Measurements from ENCODE around the gene SYT1.
"Not testable (repeated sequence)": the region's sequence is repeated elsewhere in the genome, so short reads cannot be mapped to it uniquely, and the experiment has no call there.

Gene SYT1

DNA sequence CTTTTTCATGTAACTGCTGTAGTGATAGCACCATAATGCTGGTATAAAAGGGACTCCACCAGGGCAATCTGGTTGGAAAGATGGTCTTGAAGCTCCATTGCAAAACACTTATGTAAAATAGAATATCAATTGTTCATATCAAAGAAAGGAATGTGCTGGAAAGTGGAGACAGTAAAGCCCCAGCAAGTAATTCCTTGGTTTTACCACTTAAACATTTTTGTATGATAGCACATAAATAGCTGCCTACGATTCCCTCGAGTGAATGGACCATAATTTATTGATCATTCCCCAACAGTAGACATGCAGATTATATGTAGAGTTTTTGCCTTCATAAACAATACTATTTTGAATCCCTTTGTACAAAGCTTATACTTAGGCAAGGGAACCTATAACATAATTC is 550.7 kb downstream of the SYT1 start:
- DNase-seq, result no peak

DNA sequence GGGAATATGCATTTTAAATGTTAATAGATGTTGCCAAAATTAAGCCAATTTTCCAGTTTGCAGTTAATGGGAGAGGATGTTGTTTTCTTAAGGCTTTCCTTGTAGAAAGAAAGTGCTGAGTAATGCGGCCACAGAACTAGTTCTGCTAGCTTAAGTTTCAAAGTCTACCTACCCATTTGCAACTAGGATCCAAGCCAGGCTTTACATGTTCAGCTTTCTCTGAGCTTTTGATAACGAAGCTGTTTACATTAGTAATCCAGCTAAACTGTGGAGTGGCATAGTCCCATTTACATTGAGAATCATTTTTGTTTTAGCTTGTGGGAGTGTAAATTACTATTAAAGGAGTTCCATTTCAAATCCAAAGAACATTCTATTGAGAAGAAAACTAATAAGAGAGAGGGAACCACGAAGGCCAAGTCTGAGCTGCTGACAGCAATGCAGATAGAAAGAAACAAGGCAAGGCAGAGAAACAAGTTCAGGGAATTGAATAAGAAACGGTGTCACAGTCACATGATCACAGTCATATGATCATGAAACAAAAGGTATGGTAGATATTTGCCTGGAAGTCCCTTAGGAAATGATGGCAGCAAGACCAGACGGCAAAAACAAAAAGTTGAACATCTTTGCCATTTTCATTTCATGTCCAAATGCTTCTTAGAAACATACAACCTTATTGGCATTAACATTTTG is 551.3 kb downstream of the SYT1 start:
- no peak for DNase-seq

DNA sequence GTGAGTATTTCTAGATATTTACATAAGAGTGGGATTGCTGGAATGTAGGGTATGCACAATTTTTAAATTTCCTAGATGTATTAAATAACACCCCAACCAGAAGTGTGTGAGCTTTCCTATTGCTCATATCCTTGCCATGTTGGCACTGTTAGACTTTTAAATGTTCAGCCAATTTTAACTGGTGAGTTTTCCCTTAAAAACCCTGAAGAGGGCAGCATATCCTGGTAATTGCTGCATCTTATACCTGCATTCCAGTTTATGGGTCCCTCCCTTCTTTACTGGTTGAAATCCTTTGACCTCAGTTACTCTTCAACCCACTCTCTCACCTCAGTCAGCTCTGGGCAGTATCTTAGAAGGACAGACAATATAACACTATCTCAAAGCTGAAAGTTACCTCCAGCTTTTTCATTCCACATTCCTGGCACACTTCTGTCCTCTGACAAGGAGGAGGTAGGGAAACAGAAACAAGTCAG is 555.6 kb downstream of the SYT1 start:
- DNase-seq, result no peak

GRCh38 chr12:79421236-79421740 is 556.7 kb downstream of the SYT1 start:
- no peak for DNase-seq

- DNase-seq, result no peak
Observed at GRCh38 chr12:79422060-79422812, 557.7 kb downstream of the SYT1 start.

GRCh38 chr12:79423560-79423959 is 559.0 kb downstream of the SYT1 start:
- DNase-seq, result no peak

- DNase-seq, result peak in 1 of 5 experiments; percentile 8
Observed at GRCh38 chr12:79424109-79424721, 559.6 kb downstream of the SYT1 start.

DNA sequence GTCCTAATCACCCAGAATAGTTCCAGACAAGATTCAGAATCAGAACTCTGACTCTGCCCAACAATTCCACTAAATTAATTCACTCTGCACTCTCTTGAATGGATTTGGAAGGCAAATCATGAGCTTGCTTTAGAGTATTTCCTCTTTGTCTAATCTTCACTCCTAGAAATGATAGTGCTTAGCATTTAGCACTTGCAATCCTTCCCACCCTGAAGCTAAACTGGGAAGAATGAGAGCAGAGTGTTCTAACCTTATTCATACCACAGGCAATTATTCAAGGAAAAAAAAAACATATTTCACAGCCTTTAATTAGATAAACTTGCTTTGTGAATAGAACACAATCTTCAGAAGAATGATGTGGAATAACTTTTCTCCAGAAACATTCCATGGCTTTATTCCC is 561.5 kb downstream of the SYT1 start:
- DNase-seq, result no peak

- not testable (repeated sequence) for DNase-seq
Observed at GRCh38 chr12:79426744-79427143, 562.2 kb downstream of the SYT1 start.

DNA sequence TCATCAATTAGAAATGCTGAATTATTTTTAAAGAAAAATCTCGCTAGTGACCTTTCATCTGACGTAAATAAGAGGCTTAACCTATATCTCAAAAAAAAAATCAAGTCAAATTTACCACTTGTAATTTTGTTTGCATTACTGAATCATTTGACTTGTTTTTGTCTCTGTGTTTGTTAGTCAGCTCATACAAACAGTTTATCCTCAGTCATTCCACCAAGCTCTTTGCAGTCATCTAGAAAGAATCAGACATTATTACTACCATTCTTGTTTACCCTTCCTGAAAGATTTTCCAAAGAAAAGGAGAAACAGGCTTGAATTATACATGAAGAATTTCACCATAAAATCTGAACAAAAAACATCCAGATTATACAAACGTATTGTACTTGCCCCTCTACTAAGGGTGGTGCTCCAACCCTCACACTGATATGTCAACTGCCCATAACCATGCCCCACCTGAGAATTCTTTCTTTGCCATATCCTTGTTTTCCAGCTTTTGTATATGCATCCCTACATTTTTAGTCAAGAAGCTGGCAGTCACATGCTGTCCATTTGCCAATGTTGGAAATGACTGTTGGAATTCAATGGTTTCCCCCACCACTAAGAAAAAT is 569.0 kb downstream of the SYT1 start:
- no peak for DNase-seq

DNA sequence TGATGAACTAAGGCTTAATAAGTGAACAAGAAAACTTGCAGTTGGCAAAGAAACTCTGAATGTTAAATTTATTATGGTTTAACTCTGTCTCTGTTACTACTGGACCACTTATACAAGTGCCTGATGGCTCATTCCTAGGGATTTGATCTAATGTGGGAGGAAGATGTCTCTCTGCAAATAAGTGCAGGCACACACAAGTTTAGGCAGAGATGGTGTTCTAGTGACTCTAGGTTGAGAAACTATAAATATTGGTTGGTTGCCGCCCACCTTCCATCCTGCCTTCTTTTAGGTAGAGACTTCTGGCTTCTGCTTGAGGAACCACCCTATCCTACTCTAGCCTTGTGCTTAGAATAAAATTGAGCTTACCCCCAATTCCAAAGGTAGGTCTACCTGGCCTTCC is 570.0 kb downstream of the SYT1 start:
- DNase-seq, result no peak

DNA sequence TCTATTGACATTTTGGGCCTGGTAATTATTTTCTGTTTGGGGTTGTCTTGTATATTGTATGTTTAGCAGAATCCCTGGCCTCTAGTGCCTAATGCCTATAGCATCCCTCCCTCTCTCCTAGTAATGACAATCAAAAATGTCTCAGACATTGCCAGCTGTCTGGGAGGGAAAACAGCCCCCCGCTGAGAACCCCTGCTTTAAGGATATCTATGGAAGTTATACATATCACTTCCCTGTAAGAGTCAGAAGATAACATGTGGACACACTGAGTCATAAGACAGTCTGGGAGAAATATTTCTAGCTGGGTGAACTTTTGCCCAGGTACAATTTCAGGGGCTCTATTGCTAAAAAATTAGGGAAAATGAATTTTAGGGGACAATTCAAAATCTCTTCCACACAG is 571.2 kb downstream of the SYT1 start:
- DNase-seq, result no peak

GRCh38 chr12:79438480-79439174 is 574.1 kb downstream of the SYT1 start:
- DNase-seq, result no peak

DNA sequence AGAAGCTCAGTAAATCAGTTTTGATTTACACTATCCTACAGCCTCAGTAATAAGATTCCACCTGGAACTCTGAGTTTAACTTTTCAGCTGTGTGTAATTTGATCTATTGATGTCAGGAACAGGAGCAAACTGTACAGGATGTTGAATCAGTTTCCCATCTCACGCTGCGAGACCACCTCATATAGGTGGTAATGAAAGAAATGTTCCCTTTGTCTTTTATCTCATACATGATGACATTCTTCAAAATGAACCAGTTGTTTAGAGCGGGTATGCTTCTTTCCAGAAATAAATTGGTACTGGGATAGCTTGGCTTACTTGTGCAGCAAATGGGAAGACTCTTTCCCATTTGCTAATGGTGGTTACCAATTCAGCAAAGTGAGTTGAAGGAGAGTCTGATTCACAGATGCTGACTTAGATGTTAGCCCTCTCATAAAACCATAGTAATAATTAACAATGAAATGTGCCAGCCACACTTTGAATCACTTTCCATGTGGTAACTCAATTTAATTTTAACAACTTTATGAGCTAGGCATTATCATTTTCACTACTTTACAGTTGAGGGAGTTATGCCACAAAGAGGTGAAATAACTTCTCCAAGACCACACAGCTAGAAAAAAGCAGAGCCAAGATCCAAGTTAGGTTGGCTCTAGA is 574.7 kb downstream of the SYT1 start:
- DNase-seq, result no peak

DNA sequence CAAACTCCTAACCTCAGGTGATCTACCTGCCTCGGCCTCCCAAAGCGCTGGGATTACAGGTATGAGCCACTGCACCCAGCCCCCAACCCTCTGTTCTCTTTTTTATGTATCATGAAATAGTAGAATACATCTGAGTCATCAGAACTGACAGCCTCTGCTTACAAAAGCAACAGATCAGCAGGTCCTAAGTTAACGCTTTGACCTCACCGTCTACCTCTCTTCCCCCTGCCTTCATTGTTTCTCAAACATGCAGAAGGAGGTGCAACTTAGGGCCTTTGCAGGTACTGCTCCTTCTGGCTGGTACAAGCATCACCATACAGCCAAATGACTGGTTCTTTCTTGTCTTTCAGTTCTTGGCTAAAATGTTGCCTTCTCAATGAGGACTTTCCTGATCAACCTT is 577.0 kb downstream of the SYT1 start:
- DNase-seq, result no peak

DNA sequence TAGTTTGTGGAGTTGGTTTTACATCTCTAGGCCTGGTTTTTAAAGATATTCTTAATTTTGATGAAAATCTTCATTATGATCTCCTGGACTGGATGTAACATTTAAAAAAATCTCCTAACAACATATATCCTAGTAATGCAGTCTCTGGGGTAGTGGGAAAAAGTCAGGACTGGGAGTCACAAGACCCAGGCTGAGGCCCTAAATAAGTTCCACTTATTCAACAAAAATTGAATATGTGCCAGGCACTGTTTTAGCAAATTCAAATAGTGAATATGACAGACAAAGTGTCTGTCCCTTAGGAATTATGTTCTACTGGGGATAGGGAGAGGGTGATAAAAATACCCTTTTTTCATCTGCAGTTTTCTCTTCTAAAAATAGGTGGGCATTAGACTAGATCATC is 577.8 kb downstream of the SYT1 start:
- no peak for DNase-seq

GRCh38 chr12:79444089-79444488 is 579.5 kb downstream of the SYT1 start:
- DNase-seq, result no peak

GRCh38 chr12:79448816-79449215 is 584.2 kb downstream of the SYT1 start:
- no peak for DNase-seq

GRCh38 chr12:79451365-79451764 is 586.8 kb downstream of the SYT1 start:
- no peak for DNase-seq

GRCh38 chr12:79451978-79452377 is 587.4 kb downstream of the SYT1 start:
- no peak for DNase-seq

GRCh38 chr12:79452906-79453305 is 588.3 kb downstream of the SYT1 start:
- no peak for DNase-seq

DNA sequence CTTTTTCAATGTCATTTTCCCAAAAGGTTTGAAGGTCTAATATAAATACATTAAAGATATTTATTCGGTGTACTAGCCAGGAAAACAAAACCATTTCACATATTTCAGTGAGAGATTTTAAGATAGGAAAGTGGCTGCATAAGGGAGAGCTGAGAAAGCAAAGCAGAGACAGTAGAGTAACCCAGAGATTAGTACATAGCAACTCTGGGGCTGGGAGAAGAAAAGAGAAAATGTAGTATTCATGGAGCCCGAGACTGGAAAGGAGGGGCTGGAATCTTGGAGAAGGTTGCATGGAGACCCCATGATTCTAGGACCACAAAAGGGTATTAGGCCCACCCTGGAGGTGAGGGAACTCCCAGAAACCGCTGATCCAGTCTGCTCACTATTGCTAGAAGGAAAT is 589.2 kb downstream of the SYT1 start:
- no peak for DNase-seq

Measured in T-helper 2 cell (primary cell).